HG03045 (cell line): ENCODE data around the gene CACNA2D1.
"Not testable (repeated sequence)": the region's sequence is repeated elsewhere in the genome, so short reads cannot be mapped to it uniquely, and the experiment has no call there.

ENCODE experiments used
- ATAC-seq: cut with Tn5 transposase; IDR thresholded peaks from one replicate; pipeline ENCODE4 v1.9.1; 2021; ENCODE audit warnings: mild to moderate bottlenecking, moderate library complexity; ENCODE audit not compliant: unreplicated experiment

Gene CACNA2D1

GRCh38 chr7:82393840-82394220 lies 49.7 kb downstream of the CACNA2D1 start:
- no peak for ATAC-seq

- no peak for ATAC-seq
Observed at GRCh38 chr7:82393076-82393839, 50.3 kb downstream of the CACNA2D1 start.

GRCh38 chr7:82390936-82391335 lies 52.6 kb downstream of the CACNA2D1 start:
- no peak for ATAC-seq

GRCh38 chr7:82389876-82390275 lies 53.7 kb downstream of the CACNA2D1 start:
- no peak for ATAC-seq

- ATAC-seq = no peak
Observed at GRCh38 chr7:82388138-82388537, 55.4 kb downstream of the CACNA2D1 start.

DNA sequence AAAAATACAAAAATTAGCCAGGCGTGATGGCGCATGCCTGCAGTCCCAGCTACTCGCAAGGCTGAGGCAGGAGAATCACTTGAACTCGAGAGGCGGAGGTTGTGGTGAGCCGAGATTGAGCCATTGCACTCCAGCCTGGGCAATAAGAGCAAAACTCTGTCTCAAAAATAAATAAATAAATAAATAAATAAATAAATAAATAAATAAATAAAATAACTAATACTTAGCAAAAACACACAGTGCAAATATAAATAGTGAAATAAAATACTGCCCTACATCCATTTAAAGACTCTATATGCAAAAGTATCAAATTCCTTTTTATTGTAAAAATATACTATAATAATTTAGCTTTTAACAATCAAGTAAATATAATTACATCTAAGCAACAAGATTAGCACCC lies 57.0 kb downstream of the CACNA2D1 start:
- not testable (repeated sequence) for ATAC-seq

- no peak for ATAC-seq
Observed at GRCh38 chr7:82384779-82385178, 58.8 kb downstream of the CACNA2D1 start.

GRCh38 chr7:82384051-82384464 lies 59.5 kb downstream of the CACNA2D1 start:
- no peak for ATAC-seq

DNA sequence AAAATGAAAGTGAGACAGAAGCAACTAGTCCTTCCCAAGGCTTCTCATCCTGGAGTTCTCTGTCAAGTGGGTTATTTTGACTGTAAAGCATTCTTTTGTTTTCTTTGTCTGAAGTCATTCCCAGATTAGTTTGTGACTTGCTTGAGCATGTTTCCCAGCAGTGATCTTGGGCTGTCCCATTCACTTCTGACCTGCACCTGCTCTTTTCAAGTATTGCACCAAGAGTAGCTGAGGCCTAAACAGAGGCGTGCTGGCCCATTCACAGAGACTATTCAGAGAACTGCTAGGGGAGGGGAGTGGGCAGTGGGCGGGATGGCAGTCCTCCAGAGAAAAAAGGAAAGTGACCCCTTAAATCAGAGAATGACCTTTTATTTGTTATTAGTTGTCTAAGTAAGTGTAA lies 61.3 kb downstream of the CACNA2D1 start:
- no peak for ATAC-seq

- ATAC-seq = no peak
Observed at GRCh38 chr7:82376739-82377138, 66.8 kb downstream of the CACNA2D1 start.

- ATAC-seq = no peak
Observed at GRCh38 chr7:82375713-82376112, 67.9 kb downstream of the CACNA2D1 start.

- ATAC-seq = no peak
Observed at GRCh38 chr7:82375129-82375528, 68.4 kb downstream of the CACNA2D1 start.

DNA sequence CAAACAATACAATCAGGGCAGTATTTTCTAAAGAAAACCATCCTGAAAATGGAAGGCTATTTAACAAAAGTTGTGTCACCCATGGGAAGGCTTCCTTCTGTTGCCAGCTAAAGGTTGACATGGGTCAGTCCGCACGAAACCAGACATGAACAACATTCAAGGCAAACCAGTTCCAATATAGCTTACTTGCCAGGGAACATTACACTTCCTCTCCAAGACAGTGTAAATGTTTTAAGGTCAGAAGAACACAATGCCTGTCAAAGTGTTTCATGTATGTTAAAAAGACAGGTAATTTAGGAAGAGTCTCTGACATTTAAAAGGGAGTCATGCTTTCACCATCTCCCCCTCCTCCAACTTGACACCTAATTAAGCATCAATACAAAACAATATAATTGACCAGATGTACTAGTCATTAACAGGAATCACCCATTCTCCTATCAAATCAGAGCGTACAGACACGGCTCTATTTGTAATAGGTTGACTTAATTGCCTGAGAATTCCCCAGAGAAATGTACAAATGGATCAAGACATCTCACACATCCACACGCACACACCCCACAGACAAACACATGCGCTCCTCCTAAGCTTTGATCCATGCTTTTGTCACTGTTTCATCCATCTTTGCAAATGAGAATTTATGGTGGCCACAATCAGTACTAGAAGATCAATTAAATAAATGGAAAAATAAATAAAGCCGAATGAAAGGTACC lies 69.5 kb downstream of the CACNA2D1 start:
- ATAC-seq = no peak

- no peak for ATAC-seq
Observed at GRCh38 chr7:82364671-82365070, 78.9 kb downstream of the CACNA2D1 start.

DNA sequence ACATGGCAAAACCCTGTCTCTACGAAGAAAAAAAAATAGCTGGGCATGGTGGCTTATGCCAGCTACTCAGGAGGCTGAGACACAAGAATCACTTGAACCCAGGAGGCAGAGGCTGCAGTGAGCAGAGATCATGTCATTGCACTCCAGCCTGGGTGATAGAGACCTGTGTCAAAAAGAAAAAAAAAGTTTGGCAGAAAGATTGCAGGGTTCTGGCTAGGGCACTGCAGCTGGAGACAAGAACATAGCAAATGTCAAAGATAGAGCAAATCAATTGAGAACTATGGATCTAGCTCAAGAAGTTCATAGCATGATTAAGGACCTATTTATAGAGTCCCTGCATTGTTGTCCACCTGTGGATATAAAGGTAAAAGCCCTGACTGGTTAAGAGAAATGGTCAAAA lies 79.5 kb downstream of the CACNA2D1 start:
- ATAC-seq = no peak

- ATAC-seq = no peak
Observed at GRCh38 chr7:82362129-82362706, 81.4 kb downstream of the CACNA2D1 start.

GRCh38 chr7:82360591-82361368 lies 82.8 kb downstream of the CACNA2D1 start:
- ATAC-seq = no peak

DNA sequence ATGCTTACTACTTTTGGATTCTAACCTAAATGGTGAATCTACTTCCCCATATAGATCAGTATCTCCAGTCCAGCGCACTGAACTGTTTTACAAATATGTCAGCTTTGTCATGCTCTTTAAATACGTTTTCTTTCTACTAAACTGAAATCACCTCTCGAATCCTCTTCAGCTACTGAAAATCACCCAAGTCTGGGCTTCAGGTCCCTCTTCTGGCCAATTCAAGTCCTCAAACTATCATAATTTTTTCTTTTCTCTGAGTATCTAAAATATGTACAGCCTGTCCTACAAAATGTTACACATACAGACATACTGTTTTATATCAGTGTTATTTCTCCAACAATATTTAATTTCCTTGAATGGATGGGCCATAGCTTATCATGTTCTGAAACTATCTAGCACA lies 84.2 kb downstream of the CACNA2D1 start:
- no peak for ATAC-seq

DNA sequence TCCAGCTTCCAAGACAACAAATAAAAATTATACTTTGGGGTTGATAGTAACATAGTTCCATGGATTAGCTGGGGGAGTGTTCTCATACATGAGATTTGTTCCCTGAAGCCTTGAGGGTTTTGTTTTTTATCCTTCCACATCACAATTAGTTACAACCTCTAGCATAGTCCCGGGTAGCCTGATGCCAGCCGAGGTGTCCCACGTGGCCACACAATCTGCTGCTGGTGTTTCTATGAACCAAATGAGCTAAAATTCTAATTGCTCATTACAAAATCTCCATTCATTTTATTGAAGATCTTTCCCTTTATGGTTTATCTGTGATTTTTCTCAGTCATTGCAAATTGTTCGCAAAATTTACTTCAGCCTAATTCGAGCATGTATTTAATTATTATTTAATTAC lies 84.7 kb downstream of the CACNA2D1 start:
- no peak for ATAC-seq

DNA sequence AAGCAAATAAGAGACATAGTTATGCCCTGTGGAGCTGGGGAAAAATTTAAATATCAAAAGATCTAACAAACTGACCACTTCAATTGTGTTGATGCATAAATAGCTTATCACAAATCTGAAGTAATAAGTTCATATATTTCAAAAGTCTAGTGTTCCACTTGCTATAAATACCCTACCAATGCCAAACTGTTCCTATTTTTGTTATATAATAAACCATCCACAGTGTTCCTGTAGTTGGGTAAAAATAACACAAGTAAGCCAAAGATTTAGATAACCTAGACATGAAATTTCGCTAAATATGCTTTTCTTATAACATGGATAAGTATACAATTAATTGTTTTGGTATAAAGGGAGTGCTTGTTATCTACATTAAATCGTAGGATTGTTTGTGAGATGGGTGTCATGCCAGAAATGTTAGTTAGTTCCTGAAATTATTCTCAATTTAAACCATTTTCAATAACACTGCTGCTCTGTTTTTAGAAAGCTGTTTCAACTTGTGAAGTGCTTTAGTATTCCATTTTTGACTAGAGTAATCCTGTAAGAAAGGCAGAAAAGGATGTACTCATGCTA lies 85.5 kb downstream of the CACNA2D1 start:
- no peak for ATAC-seq

DNA sequence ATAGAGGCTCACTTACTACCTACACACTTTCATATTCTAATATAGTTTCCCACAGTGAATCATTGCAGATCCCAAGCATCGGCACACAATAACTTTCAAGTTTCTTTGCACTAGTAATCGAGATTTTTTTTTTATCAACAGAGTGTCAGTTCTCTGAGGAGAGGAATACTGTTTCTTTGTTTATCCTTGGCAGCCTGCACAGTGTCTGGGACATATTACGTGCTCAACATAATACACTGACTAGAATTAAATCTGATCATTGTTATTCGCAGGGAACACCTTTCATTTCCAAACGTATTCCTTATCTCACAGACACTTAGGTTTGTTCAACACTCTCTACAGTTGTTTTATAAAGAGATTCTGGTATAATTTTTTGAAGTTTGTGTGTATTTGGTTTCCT lies 95.3 kb downstream of the CACNA2D1 start:
- ATAC-seq = no peak
